ENCODE results near the gene BHMT2.

DNA sequence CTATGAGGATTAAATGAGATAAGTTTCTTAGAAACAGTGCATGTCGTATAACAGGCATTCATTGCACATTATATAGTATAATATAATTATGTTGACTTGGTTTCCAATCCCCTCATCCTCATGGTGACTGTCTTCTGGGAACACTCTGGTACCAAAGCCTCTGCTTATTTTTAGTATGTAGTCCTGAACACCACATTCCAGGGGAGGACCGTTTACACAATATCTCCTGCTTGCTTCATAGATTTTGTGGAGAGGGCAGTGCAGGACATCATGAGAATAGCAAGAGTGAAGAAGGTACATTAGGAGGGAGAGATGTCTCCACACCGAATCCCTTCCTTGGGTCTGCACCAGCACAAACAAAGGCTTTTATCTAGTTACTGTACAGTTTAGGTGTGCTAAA is 21.5 kb downstream of the BHMT2 start:
- TF ChIP-seq CTCF (IDR thresholded peaks at IDR 0.05) = no peak
- no peak for TF ChIP-seq POLR2A (IDR thresholded peaks at IDR 0.05)
